Spinal cord (tissue), 10 donors: ENCODE results near the gene LOXL3. TPM values are rescaled to one million over a fixed set of nuclear protein-coding genes. Genes with fewer than 3 reads are reported as not detected.
"Not testable (repeated sequence)": the region's sequence is repeated elsewhere in the genome, so short reads cannot be mapped to it uniquely, and the experiment has no call there.

Source experiments
- DNase-seq, 6 donors: peaks; one replicate each; pipeline versions ENCODE4 v3.0.0 to v3.0.0-alpha.2; 2013 to 2015; ENCODE audit warnings: low spot score in 6 of 6, low read depth in 4 of 6
- H3K27ac ChIP-seq: one replicate; pipeline ENCODE4 v1.5.1; 2013; ENCODE audit warnings: low read depth, low read length, control low read depth
- H3K27me3 ChIP-seq: one replicate; pipeline ENCODE4 v1.6.1; 2013; ENCODE audit warnings: low read length; ENCODE audit not compliant: control insufficient read depth, insufficient read depth
- H3K36me3 ChIP-seq: one replicate; pipeline ENCODE4 v1.6.1; 2013; ENCODE audit warnings: low read length; ENCODE audit not compliant: control insufficient read depth, insufficient read depth
- H3K4me1 ChIP-seq: one replicate; pipeline ENCODE4 v1.6.1; 2013; ENCODE audit warnings: low read length; ENCODE audit not compliant: control insufficient read depth, insufficient read depth
- H3K4me3 ChIP-seq: one replicate; pipeline ENCODE4 v1.5.1; 2013; ENCODE audit warnings: low read depth, low read length, control low read depth
- H3K9me3 ChIP-seq: one replicate; pipeline ENCODE4 v1.6.1; 2013; ENCODE audit warnings: low read length; ENCODE audit not compliant: control insufficient read depth, insufficient read depth
- WGBS: methylation state at CpG from one replicate; pipeline ENCODE4 v1.1.5; 2013; ENCODE audit warnings: missing lambda C conversion rate; ENCODE audit not compliant: insufficient coverage; 5-methylcytosine and 5-hydroxymethylcytosine counted together
- polyA plus RNA-seq, 2 donors: library from polyadenylated mRNA; unstranded; fragments of 120-200 nt; gene quantifications; one replicate each; pipeline ENCODE4 v1.2.1, GENCODE V29; 2013; ENCODE audit not compliant: insufficient read length in 2 of 2
- total RNA-seq, 2 donors: library from RNA; depleted of rRNA in 1 of 2; stranded (reverse); fragments of 120-200 nt in 1 of 2; fragments of >200 nt in 1 of 2; gene quantifications; one replicate each; pipeline versions ENCODE4 v1.2.3 to v1.2.4, GENCODE V29; 2013 to 2014
- donor health status: healthy.

Gene LOXL3
- total and polyA plus RNA-seq, 4 donors = 10.5 to 18.8 (median 18.1) TPM

- DNase-seq = no peak
- H3K4me3 ChIP-seq = no peak overlapping the region
- 45% methylated on average over 6 of the region's 19 CpGs for WGBS
- H3K27ac ChIP-seq = no peak overlapping the region
- H3K27me3 ChIP-seq = peaks cover 60% of the 10 kb centered on the region
- H3K4me1 ChIP-seq = peaks cover 34% of the 10 kb centered on the region
- H3K36me3 ChIP-seq = peaks cover 24% of the 10 kb centered on the region
- no peaks in the 10 kb centered on the region for H3K9me3 ChIP-seq
Measured at GRCh38 chr2:74496997-74497776, 56.6 kb downstream of the LOXL3 start.

- Histone ChIP-seq H3K27me3 (peaks cover 43% of the 10 kb centered on the region), H3K4me3 (no peak overlapping the region), H3K36me3 (peaks cover 42% of the 10 kb centered on the region), H3K9me3 (no peaks in the 10 kb centered on the region), H3K4me1 (peaks cover 30% of the 10 kb centered on the region), H3K27ac (no peak overlapping the region)
- no CpG with 5 or more reads among the region's 1 CpG for WGBS
- DNase-seq = no peak
Measured at GRCh38 chr2:74495440-74495839, 58.3 kb downstream of the LOXL3 start.

GRCh38 chr2:74493546-74493945 is 60.2 kb downstream of the LOXL3 start:
- 97% methylated on average over 3 of the region's 3 CpGs for WGBS
- H3K27ac ChIP-seq = no peak overlapping the region
- H3K27me3 ChIP-seq = peaks cover 24% of the 10 kb centered on the region
- H3K4me1 ChIP-seq = peaks cover 12% of the 10 kb centered on the region
- no peak overlapping the region for H3K4me3 ChIP-seq
- no peak for DNase-seq
- H3K36me3 ChIP-seq = peaks cover 61% of the 10 kb centered on the region
- H3K9me3 ChIP-seq = no peaks in the 10 kb centered on the region

DNA sequence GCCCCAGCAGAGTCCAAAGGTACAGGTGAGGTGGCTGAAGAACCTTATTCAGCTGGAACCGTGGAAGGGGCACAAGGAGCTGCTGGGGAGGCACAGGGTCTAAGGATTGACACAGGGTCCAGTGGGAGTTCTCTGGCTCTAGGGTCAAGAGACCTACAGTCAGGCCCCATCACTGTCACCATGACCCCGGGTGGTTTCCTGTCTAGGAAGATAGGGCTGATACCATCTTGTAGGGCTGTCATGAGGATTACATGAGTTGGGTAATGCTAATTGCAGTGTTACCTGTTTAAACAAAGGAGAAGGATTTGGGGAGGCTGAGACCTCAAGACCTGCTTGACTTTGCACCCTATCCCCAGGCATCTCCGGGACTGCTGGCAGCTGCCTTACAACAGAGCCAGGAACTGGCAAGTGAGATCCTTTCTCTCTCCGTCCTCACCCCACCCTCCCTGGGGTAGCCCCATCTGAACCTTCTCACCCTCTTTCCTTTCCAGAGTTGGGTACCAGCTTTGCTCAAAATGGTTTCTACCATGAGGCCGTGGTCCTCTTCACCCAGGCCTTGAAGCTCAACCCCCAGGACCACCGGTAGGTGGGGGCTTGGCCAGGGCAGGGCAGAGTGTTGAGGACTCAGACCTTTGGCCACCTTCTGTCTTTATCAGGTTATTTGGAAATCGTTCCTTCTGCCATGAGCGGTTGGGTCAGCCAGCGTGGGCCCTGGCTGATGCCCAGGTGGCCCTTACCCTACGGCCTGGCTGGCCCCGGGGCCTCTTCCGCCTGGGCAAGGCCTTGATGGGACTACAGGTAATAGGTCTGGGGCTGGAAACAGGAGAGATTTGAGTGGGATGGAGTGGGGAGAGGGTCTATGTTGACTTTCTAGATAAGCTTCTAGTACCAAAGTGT is 61.8 kb downstream of the LOXL3 start:
- Histone ChIP-seq H3K4me1 (no peaks in the 10 kb centered on the region), H3K27ac (no peak overlapping the region), H3K9me3 (no peaks in the 10 kb centered on the region), H3K36me3 (peaks cover 63% of the 10 kb centered on the region), H3K27me3 (peaks cover 7% of the 10 kb centered on the region), H3K4me3 (no peak overlapping the region)
- DNase-seq = no peak
- 98% methylated on average over 12 of the region's 12 CpGs for WGBS

- Histone ChIP-seq H3K27ac (no peak overlapping the region), H3K27me3 (no peaks in the 10 kb centered on the region), H3K4me1 (no peaks in the 10 kb centered on the region), H3K4me3 (no peak overlapping the region), H3K9me3 (no peaks in the 10 kb centered on the region), H3K36me3 (peaks cover 73% of the 10 kb centered on the region)
- no peak for DNase-seq
- 96% methylated on average over 4 of the region's 9 CpGs for WGBS
Measured at GRCh38 chr2:74489906-74490305, 63.8 kb downstream of the LOXL3 start.

GRCh38 chr2:74488643-74489481 is 64.9 kb downstream of the LOXL3 start:
- H3K36me3 ChIP-seq = peaks cover 68% of the 10 kb centered on the region

DNA sequence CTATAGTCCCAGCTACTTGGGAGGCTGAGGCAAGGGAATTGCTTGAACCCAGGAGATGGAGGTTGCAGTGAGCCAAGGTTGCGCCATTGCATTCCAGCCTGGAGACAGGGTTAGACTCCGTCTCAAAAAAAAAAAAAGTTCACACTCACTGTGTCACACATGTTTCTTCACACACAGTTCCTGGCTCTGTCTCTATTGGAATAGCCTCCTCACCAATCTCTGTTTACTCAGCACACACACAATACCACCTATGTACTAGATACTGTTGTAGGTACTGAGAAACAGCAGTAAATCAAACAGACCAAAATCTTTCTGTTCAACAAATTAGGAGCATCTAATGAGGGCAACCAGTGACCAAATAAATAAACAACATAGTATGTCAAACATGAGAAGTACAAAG is 67.6 kb downstream of the LOXL3 start:
- Histone ChIP-seq H3K27me3 (no peaks in the 10 kb centered on the region), H3K36me3 (peaks cover 50% of the 10 kb centered on the region), H3K27ac (no peak overlapping the region), H3K4me1 (peaks cover 22% of the 10 kb centered on the region), H3K9me3 (no peaks in the 10 kb centered on the region), H3K4me3 (no peak overlapping the region)
- no peak for DNase-seq
- WGBS = 100% methylated on average over 1 of the region's 2 CpGs

More at GRCh38 chr2:74488643-74489481, 64.9 kb downstream of the LOXL3 start:
- H3K9me3 ChIP-seq = no peaks in the 10 kb centered on the region
- H3K4me3 ChIP-seq = no peak overlapping the region
- H3K27ac ChIP-seq = no peak overlapping the region
- peaks cover 4% of the 10 kb centered on the region for H3K4me1 ChIP-seq
- 86% methylated on average over 6 of the region's 9 CpGs for WGBS
- no peaks in the 10 kb centered on the region for H3K27me3 ChIP-seq
- no peak for DNase-seq

DNA sequence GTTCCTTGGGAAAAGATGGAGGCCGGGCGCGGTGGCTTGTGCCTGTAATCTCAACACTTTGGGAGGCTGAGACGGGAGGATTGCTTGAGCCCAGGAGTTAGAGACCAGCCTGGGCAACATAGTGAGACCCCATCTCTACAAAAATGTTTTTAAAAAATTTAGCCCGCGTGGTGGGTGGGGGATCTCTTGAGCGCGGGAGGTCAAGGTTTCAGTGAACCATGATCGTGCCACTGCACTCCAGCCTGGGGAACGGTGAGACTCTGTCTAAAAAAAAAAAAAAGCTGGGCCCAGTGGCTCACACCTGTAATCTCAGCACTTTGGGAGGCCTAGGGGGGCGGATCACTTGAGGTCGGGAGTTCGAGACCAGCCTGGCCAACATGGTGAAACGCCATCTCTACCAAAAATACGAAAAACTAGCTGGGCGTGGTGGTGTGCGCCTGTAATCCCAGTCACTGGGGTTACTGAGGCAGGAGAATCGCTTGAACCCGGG is 70.0 kb downstream of the LOXL3 start:
- WGBS = 77% methylated on average over 14 of the region's 19 CpGs
- not testable (repeated sequence) for DNase-seq, H3K9me3 ChIP-seq, H3K27me3 ChIP-seq
- peak overlapping the region; percentile 91 for H3K4me3 ChIP-seq
- H3K36me3 ChIP-seq = peaks cover 45% of the 10 kb centered on the region
- peaks cover 29% of the 10 kb centered on the region for H3K4me1 ChIP-seq
- peak overlapping the region; percentile 93 for H3K27ac ChIP-seq
